MV-4-11 (cell line): ENCODE measurements around the gene DKK3.

Source experiments
- DNase-seq: peaks from one replicate; lab custom pipeline; 2025; lab: John Stamatoyannopoulos, UW

DKK3 gene

GRCh38 chr11:11981364-11981763, 27.1 kb downstream of the DKK3 start:
- no peak for DNase-seq

GRCh38 chr11:11980841-11981308, 27.6 kb downstream of the DKK3 start:
- no peak for DNase-seq

- no peak for DNase-seq
Measured at GRCh38 chr11:11980200-11980599, 28.2 kb downstream of the DKK3 start.

GRCh38 chr11:11979488-11980117, 28.8 kb downstream of the DKK3 start:
- no peak for DNase-seq

GRCh38 chr11:11978792-11979487, 29.5 kb downstream of the DKK3 start:
- no peak for DNase-seq

GRCh38 chr11:11978098-11978637, 30.3 kb downstream of the DKK3 start:
- no peak for DNase-seq

GRCh38 chr11:11977206-11977938, 31.1 kb downstream of the DKK3 start:
- no peak for DNase-seq

GRCh38 chr11:11976481-11977127, 31.8 kb downstream of the DKK3 start:
- no peak for DNase-seq

- DNase-seq, result no peak
Measured at GRCh38 chr11:11975201-11976092, 33.0 kb downstream of the DKK3 start.

- DNase-seq, result no peak
Measured at GRCh38 chr11:11973866-11974265, 34.6 kb downstream of the DKK3 start.

GRCh38 chr11:11973361-11973800, 35.0 kb downstream of the DKK3 start:
- DNase-seq, result no peak

- DNase-seq, result no peak
Measured at GRCh38 chr11:11972730-11973341, 35.6 kb downstream of the DKK3 start.

- DNase-seq, result no peak
Measured at GRCh38 chr11:11971906-11972547, 36.4 kb downstream of the DKK3 start.

- no peak for DNase-seq
Measured at GRCh38 chr11:11970556-11970955, 37.9 kb downstream of the DKK3 start.

GRCh38 chr11:11969380-11970215, 38.8 kb downstream of the DKK3 start:
- no peak for DNase-seq

- DNase-seq, result no peak
Measured at GRCh38 chr11:11968511-11969280, 39.7 kb downstream of the DKK3 start.

- no peak for DNase-seq
Measured at GRCh38 chr11:11967669-11968510, 40.5 kb downstream of the DKK3 start.
